8988T (cell line): ENCODE measurements around the gene CLCN3.
"Not testable (repeated sequence)": the region's sequence is repeated elsewhere in the genome, so short reads cannot be mapped to it uniquely, and the experiment has no call there.

Experiments used
- DNase-seq: peaks from one replicate; pipeline ENCODE4 v3.0.0; 2011

The CLCN3 gene

GRCh38 chr4:169716677-169717076 is 96.3 kb downstream of the CLCN3 start:
- no peak for DNase-seq

- no peak for DNase-seq
Observed at GRCh38 chr4:169720529-169720928, 100.2 kb downstream of the CLCN3 start.

GRCh38 chr4:169723207-169723965 is 103.0 kb downstream of the CLCN3 start:
- no peak for DNase-seq

- no peak for DNase-seq
Observed at GRCh38 chr4:169724260-169724659, 103.9 kb downstream of the CLCN3 start.

- DNase-seq = no peak
Observed at GRCh38 chr4:169727616-169728015, 107.2 kb downstream of the CLCN3 start.

GRCh38 chr4:169730564-169730963 is 110.2 kb downstream of the CLCN3 start:
- no peak for DNase-seq

GRCh38 chr4:169738604-169739003 is 118.2 kb downstream of the CLCN3 start:
- not testable (repeated sequence) for DNase-seq

GRCh38 chr4:169741569-169741968 is 121.2 kb downstream of the CLCN3 start:
- DNase-seq = no peak

- DNase-seq = no peak
Observed at GRCh38 chr4:169744601-169745000, 124.2 kb downstream of the CLCN3 start.

- DNase-seq = no peak
Observed at GRCh38 chr4:169745291-169745690, 124.9 kb downstream of the CLCN3 start.

GRCh38 chr4:169756971-169757574 is 136.7 kb downstream of the CLCN3 start:
- no peak for DNase-seq

- peak; percentile 57 for DNase-seq
Observed at GRCh38 chr4:169757575-169758184, 137.3 kb downstream of the CLCN3 start, which contains the start of gene HPF1. Gene HPF1 (minus strand): TSS chr4:169757944. CDS start chr4:169757877, 67 bp downstream.

- no peak for DNase-seq
Observed at GRCh38 chr4:169758401-169758962, 138.1 kb downstream of the CLCN3 start.

- DNase-seq = no peak
Observed at GRCh38 chr4:169761846-169762245, 141.5 kb downstream of the CLCN3 start.

- no peak for DNase-seq
Observed at GRCh38 chr4:169765835-169766234, 145.5 kb downstream of the CLCN3 start.

GRCh38 chr4:169766741-169767140 is 146.4 kb downstream of the CLCN3 start:
- DNase-seq = no peak

- no peak for DNase-seq
Observed at GRCh38 chr4:169768385-169768784, 148.0 kb downstream of the CLCN3 start.

GRCh38 chr4:169770416-169770815 is 150.0 kb downstream of the CLCN3 start:
- DNase-seq = no peak

- DNase-seq = not testable (repeated sequence)
Observed at GRCh38 chr4:169771556-169772080, 151.2 kb downstream of the CLCN3 start.
